Limb (tissue), 2 donors: ENCODE results near the gene PKMYT1.
"Not testable (repeated sequence)": the region's sequence is repeated elsewhere in the genome, so short reads cannot be mapped to it uniquely, and the experiment has no call there.

Experiments
- DNase-seq, 2 donors: peaks; one replicate each; pipeline ENCODE4 v3.0.0-alpha.2; 2016; ENCODE audit errors: extremely low spot score in 2 of 2

The PKMYT1 gene

DNA sequence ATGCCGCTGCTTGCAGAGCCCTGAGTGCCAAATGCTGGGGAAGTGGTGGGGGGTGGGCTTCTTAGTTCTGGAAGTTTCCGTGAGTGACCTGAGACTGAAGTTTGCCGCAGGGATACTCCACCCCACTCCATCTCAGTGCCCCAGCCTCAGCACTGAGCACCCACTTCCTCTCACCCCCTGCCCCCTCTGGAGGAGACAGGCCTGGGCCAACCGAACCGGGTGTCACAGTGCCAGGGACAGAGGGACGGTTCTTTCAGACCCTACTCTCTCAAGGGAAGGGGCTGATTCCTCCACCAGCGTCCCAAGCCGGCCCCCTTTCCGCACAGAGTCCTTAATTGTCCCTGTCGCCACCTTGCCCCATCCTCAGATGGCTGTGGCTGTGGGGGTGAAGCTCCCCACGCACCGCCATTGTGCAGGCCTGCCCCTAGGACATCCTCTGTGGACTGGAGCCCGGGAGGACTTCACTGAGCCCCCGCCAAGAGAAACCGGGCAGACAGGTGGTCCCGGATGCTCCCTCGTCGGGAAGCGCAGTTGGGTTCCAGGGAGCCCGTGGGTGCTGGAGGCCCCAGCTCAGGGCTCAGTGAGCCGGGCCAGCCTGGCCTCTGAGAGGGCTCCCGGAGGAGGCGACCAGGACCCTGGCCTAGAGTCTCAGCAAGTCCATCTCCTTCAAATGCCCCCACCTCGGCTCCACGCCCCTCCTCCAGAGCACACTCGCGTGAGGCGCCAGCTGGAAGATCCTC is 17.7 kb downstream of the PKMYT1 start:
- DNase-seq: peak in 1 of 2 donors; percentile 43

DNA sequence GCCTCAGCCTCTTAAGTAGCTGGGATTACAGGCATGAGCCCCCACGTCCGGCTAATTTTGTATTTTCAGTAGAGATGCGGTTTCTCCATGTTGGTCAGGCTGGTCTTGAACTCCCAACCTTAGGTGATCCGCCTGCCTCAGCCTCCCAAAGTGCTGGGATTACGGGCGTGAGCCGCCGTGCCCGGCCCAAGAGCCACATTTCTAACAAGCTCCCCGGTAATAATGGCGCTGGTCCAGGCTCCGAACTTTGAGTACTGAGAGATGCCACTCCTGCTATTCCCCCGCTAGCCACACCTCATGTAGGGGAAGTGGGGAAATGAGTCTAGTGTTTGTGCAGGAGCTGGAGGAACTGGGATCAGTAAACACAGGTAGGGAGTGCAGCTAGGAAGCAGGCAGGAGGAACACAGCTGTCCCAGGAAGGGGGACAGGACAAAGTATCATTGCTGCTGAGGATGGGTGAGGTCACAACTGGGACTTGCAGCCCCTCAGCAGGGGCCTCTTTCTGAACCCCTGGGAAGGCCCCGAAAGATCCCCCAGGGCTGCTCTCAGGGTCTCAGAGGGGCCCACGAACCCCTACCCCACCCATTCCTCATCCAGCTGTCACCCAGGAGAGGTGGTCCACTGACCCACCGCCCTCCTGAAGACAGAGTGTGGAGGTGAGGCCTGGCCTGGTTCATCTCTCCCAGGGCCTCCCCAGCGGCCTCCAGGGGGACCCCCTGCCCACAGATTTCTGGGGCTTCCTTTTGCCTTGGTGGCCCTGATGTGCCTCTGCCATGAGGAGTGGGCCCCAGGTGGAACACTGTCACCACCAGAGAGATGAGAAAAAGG is 19.8 kb downstream of the PKMYT1 start:
- no peak for DNase-seq

DNA sequence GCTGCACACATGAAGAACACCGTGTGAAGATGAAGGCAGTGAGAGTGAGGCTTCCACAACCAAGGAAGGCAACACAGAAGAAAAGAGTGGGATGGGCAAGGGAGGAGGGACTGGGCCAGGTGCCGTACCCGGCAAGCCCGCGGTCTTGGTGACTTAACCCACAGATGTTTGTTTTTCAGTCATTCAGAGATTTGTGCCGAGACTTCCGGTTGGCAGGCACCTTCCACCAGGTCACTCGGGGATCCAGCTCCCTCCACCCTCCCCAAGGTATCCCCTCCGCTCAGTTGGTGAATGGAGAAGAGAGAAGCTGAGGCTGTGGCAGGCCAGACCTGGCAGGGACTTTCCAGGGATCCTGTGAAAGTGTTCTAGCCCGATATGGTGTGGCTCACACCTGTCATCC is 21.0 kb downstream of the PKMYT1 start:
- DNase-seq: no peak

DNA sequence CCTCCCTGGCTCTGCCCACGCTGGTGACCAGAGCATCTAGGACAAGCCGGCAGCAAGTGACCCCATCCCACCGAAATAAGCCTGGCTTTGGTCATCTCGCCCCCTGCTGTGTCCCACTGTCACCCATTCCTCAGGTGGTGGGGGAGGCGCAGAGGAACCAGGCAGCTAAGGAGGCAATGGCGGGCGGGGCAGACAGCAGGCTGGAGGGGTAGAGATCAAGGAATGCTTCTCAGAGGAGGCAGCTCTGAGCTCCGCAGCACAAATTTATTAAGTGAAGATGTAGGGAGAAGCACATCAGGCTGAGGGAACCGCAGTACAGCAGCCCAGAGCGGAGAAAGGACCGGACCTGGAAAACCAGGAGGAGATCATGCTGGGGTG is 23.7 kb downstream of the PKMYT1 start:
- no peak for DNase-seq

DNA sequence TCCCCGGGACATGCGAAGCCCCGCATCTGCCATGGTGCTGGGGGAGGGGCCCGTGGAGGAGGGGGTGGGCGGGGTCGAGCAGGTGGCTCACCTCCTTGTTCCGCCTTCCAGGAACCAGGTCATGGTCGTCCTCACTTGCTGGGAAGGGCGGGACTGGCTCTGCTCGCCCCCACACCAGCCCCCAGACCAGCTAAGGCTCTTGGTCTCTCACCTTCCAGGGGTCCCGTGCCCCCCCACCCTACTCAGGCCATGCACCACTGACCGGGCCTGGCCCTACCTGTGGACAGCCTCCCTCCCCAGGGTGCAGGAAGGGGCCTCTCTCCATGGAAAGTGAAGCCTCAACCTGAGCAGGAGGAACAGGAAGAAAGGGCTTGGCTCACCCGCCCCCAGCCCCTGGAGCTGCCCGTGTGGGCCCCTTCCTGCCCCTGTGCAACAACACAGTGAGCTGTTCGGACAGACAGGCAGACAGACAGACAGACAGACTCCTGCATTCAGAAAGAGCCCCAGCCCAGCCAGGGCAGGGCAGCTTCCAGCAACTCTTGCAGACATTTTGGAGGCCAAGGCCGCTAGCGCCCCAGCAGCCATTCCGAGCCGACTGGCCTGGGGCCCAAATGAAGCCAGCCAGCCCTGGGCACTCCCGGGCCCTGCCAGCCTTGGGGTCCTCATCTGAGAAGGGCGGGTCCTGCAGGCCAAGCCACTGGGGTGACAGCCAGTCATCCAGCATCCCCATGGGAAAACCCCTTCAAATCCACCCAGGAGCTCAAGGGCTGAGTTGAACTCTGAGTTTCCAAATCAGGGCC is 24.3 kb downstream of the PKMYT1 start:
- peak in 1 of 2 donors; percentile 32 for DNase-seq

DNA sequence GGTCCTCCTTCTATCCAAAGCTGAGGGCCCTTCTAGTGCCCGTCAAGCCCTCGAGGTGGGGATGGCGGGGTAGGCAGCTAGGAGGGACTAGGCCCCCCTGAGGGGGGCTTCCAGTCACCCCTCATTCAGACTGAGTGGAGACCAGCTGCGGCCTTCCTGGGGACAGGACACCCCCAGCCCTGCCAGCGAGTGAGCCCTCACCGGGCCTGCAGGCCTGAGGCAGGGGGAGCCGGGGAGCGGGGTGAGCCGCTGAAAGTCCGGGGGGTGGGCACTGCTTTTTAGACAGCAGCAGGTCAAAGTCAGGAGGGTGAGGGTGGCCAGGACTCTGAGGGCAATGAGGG is 24.8 kb downstream of the PKMYT1 start:
- peak in 1 of 2 donors; percentile 23 for DNase-seq

DNA sequence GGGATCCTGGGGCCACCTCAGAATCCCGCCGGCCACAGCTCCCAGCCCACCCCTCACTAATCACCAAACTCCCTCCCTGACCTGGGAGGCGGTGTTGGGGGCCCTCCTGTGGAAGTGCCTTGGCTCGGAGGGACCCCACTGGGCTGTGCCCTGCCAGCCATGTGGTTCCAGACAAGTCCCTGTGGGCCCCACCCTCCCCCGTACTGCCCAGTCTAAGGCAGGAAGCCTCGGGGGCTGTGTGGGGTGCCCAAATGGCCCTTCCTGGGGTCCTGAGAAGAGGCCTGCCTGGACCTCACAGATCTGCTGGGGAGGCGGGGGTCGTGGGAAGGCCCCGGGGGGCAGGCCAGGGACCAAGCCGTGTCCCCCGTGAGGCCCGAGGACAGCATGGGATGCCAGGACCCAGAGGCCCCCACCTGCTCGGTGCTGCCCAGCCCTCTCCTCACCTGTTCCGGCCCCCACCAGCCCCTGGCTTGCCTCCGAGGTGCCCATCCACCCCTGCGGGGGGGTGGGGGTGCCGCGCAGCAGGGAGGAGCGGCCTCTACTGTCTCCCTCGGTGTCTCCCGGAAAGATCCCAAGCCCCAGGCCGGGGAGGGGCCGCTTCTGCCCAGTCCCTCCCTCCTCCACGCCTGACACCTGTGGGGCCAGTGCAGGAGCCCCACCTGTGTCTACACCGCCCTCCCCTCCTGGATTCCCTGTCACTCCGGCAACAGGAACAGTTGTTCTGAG is 25.4 kb downstream of the PKMYT1 start:
- peak in 1 of 2 donors; percentile 30 for DNase-seq

DNA sequence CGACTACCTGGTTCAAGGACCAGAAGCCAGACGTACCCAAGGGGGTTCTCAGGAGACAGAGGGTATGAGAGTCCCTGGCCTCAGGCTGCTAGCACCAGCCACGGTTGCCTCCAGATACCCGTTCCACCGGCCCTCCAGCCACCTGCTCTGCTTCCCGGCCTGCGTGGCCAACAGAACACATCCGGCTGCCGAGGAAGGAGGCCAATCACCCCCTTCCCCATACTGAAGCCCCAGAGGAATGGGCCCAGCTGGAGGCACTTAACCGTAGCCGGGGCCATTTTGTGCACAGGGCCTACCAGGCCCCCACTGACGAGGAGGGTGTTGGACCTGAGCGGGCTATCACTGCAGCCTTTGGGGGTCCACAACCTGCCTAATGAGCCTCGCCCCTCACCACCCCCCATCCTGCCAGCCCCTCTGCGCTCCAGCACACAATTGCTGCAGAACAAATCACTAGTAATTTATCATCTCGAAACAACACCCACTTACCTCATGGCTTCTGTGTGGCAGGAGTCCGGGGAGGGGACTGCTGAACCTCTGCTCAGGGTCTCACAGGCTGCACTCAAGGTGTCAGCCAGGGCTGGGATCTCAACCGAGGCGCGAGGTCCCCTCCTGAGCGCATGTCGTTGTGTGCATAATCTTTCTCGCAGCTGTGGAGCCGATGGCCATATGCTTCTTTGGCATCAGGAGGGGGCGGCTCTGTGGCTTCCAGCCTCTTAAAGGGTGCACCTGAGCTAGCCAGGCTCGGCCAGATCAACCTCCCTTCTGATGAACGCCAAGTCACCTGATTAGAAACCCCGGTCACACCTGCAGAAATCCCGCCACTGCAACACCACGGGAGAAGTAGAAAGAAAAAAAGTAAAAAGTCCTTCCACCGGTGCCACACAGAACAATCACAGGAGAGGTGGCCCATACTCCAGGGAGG is 26.3 kb downstream of the PKMYT1 start:
- DNase-seq: peak in 1 of 2 donors; percentile 31

DNA sequence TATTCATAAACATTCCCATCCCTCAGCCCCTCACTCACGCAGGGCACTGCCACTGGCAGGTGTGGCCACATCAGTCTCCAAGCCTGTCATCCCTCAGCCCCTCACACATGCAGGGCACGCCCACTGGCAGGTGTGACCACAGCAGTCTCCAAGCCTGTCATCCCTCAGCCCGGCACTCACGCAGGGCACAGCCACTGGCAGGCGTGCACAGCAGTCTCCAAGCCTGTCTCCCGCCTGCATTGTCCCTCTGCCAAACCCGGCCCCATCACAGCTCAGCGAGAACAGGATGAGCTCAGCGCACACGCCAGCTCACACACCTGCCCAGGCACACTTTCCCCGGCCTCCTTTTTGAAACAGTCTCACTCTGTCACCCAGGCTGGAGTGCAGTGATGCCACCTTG is 27.6 kb downstream of the PKMYT1 start:
- DNase-seq: peak in 1 of 2 donors; percentile 27

DNA sequence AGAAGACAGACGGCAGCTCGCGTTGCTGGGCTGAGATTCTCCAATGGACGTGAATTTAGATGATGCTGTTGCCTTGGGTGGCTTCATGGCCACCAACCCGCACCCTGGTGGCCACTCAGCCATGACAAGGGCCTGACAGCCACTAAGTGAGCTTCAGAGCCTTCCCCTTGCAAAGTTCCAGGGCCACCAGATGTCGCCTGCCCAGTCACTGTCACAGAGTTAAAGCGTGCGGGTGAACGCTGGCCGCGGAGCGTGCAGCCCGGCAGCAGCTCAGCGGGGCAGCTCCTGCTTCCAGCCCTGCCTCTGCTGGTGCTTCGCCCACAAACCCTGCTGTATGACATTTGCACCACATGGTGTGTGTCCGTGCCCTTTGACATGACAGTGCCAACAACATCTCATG is 29.5 kb downstream of the PKMYT1 start:
- DNase-seq: no peak

DNA sequence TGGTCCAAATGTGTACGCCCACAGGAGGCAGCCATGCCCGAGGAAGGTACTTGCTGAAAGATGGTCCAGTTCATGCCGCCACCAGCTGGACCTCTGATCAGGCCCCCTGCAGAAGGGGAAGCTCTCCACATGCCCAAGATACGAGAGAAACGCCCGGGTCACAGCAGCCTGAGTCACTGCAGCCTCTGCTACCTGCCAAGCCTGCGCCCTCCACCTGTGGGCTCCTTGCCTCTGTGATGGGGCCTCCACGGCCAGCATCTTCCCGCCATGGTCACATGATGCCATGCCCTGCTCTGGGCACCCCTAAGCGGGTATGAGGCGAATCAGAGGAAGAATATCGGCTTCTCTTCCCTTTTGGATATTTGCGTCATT is 29.9 kb downstream of the PKMYT1 start:
- DNase-seq: no peak

DNA sequence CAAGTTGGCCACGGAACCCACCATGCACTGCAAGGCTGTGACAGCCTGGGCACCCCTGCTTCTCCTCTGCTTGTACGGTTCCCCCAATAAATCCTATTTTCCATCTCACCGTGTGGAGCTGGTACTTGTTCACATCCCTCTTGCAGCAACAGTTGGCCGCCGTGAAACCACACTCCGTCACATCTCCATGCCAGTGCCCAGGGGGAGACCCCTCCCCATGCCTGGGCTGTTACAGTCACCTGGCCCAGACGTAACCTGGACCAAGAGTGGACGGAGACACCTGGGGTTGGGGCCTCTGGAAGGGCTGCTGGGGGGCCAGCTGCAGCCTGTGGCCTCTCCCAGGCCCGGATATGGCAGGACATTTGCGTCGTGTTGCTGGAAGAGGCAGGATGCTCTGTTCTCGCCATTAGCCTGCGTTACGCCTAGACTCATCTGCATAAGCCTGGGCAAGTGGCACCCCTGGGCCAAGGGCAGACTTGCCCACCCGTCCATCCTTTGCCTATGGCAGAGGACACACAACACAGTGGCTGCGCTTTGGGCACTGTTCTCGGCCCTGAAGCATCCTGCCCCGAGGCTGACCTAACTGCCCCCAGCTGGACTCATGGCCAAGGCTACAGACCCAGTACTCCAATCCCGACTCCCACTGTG is 30.4 kb downstream of the PKMYT1 start:
- DNase-seq: peak in 1 of 2 donors; percentile 23

DNA sequence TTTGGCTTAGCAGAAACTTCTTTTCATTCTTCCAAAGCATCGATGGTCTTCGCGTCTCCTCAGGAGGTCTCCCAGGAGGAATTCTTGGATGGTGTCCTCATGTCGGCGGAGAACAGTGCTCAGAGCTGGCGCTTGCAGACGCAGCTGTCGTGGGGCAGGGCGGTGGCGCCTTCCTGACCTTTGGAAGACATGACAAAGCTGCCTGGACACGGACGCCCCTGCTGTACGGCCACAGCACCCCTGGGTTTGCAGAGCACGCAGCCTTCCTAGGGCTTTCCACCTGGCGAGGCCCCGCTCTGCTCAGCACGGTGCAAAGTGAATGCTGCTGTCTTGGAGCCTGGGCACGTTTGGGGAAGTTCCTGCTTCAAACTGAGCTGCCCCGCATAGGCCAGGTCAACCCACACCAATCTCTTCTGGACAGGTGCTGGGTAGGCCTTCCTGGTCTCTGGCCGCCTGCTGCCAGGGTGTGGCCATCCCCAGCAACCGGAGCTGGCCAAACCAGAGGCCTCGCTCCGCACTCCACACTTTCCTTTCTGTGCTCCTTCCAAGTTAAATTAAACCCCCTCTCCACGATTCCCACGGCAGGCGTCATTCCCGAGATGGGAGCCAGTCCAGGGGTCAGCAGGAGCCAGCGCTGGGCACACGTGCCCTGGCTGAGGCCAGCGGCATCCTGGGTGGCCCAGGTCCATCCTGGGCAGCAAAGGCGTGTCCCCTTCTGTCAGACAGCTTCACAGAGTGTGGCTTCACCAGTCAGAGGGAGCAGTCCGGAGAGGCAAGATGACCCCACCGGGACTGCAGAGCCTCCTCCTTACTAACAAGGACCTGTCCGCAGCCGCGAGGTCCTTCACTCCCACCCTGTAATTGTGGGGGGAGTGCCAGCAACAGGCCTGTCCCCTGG is 31.2 kb downstream of the PKMYT1 start:
- no peak for DNase-seq

DNA sequence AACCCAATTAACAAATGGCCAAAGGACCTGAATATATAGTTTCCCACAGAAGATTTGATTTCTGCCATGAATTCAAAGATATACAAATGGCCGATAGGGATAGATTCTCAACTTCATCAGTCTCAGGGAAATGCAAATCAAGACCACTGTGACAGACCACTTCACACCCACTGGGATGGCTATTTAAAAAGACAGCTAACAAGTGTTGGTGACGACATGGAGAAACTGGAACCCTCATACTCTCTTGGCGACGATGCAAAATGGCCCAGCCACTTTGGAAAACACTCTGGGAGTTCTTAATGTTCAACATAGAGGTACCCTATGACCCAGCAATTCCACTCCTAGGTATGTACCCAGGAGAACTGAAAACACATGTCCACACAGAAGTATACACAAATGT is 33.6 kb downstream of the PKMYT1 start:
- DNase-seq: no peak

DNA sequence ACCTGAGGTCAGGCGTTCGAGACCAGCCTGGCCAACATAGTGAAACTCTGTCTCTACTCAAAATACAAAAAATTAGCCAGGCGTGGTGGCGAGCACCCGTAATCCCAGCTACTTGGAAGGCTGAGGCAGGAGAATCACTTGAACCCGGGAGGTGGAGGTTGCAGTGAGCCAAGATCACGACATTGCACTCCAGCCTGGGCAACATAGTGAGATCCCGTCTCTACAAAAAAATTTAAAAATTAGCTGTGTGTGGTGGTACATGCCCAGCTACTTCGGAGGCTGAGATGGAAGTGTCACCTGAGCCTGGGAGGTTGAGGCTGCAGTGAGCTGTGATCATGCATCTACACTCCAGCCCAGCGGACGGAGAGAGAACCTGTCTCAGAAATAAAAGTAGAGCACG is 36.5 kb downstream of the PKMYT1 start:
- DNase-seq: not testable (repeated sequence)

DNA sequence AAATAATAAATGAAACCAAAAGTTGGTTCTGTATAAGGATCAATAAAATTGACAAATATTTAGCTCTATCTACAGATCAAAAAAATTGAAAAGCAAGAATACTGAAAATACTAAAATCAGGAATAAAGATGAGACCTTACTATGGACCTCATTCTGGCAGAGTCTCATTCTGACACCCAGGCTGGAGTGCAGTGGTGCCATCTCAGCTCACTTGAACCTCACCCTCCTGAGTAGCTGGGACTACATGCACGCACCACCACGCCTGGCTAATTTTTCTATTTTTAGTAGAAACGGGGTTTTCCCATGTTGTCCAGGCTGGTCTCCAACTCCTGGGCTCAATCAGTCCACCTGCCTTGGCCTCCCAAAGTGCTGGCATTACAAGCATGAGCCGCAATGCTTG is 38.2 kb downstream of the PKMYT1 start:
- no peak for DNase-seq

DNA sequence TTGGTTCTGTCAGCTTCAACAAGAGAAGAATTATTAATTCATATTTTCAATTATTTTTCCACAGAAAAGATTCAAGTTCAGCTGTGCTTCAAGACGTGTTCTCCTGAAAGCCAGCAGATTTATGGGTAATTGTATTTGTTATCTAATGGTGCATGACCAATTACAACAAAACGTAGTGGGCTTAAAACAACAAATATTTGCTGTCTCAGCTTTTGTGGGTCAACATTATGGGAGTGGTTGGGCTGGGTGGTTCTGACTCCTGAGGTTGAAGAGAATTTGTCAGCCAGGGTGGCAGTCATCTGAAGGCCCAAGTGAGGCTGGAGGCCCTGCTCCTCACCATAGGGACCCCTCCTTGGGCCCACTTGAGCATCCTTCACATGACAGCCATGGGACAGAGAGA is 40.3 kb downstream of the PKMYT1 start:
- no peak for DNase-seq

DNA sequence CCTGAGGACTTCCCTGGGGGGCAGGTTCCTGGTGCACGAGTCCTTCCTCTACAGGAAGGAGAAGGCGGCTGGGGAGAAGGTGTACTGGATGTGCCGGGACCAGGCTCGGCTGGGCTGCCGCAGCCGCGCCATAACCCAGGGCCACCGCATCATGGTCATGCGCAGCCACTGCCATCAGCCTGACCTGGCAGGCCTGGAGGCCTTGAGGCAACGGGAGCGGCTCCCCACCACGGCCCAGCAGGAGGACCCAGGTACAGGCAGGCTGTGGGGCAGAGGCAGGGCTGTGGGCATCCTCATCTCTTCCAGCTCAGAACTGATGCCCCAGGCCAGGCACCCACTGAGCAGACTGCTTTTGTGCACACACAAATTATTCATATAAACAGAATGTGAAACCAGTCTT is 42.0 kb downstream of the PKMYT1 start:
- no peak for DNase-seq

DNA sequence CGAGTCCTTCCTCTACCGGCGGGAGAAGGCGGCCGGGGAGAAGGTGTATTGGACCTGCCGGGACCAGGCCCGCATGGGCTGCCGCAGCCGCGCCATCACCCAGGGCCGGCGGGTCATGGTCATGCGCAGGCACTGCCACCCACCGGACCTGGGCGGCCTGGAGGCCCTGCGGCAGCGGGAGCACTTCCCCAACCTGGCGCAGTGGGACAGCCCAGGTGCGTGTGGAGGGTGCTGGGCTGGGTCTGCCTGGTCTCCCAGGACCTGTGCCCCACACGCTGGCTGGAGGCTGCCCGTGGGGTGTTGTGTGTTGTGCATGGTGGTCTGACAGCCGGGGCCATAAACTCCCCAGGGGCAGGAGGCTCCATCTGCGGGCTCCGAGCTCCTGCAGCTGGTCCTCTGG is 43.1 kb downstream of the PKMYT1 start:
- DNase-seq: no peak
